CD14-positive monocyte (primary cell): ENCODE measurements around the gene DDX46. TPM values are rescaled to one million over a fixed set of nuclear protein-coding genes. Genes with fewer than 3 reads are reported as not detected.
A peak's percentile ranks its signal among the peaks of the same experiment; 100 is the strongest.

Experiments
- DNase-seq, 3 donors: peaks; one replicate each; pipeline ENCODE4 v3.0.0-alpha.2; 2011 to 2022
- H2AFZ ChIP-seq: 2 replicates; pipeline ENCODE4 v1.6.0; 2012; ENCODE audit warnings: mild to moderate bottlenecking, low read depth, low read length, inconsistent platforms; ENCODE audit not compliant: insufficient read depth, poor library complexity, severe bottlenecking
- H3K27ac ChIP-seq, 2 donors: 1 replicate in 1 of 2; 2 replicates in 1 of 2; pipeline ENCODE4 v1.5.1; 2012 to 2013; ENCODE audit warnings: low read length in 2 of 2, control low read depth in 1 of 2, inconsistent platforms in 1 of 2, low read depth in 1 of 2, mild to moderate bottlenecking in 1 of 2
- H3K27me3 ChIP-seq, 2 donors: one replicate each; pipeline versions ENCODE4 v1.6.0 to v1.6.1; 2011 to 2013; ENCODE audit warnings: low read length in 2 of 2; ENCODE audit not compliant: control insufficient read depth in 2 of 2, insufficient read depth in 2 of 2
- H3K36me3 ChIP-seq, 2 donors: replicated peaks in 1 of 2; 1 replicate in 1 of 2; 2 replicates in 1 of 2; pipeline versions ENCODE4 v1.5.1 to v1.6.1; 2012 to 2013; ENCODE audit warnings: low read length in 2 of 2, control low read depth in 1 of 2, inconsistent platforms in 1 of 2, mild to moderate bottlenecking in 1 of 2; ENCODE audit not compliant: insufficient read depth in 2 of 2, control insufficient read depth in 1 of 2
- H3K4me1 ChIP-seq, 2 donors: 1 replicate in 1 of 2; 2 replicates in 1 of 2; pipeline versions ENCODE4 v1.5.1 to v1.6.1; 2012 to 2013; ENCODE audit warnings: low read length in 2 of 2, control low read depth in 1 of 2, inconsistent platforms in 1 of 2, mild to moderate bottlenecking in 1 of 2, moderate library complexity in 1 of 2; ENCODE audit not compliant: insufficient read depth in 2 of 2, control insufficient read depth in 1 of 2
- H3K4me2 ChIP-seq: replicated peaks from 2 replicates; pipeline ENCODE3; 2012; ENCODE audit warnings: low read length, moderate library complexity, mild to moderate bottlenecking; ENCODE audit not compliant: poor library complexity, severe bottlenecking; ENCODE audit errors: extremely low read depth
- H3K4me3 ChIP-seq, 3 experiments: fragments of 200-600 bp in 1 of 3; sonication (generic) in 1 of 3; replicated peaks in 1 of 3; 1 replicate in 2 of 3; 2 replicates in 1 of 3; pipeline ENCODE4 v1.5.1; 2011 to 2013; ENCODE audit warnings: low read length in 3 of 3, mild to moderate bottlenecking in 3 of 3, control low read depth in 2 of 3, low read depth in 2 of 3, inconsistent platforms in 1 of 3, moderate library complexity in 1 of 3
- H3K79me2 ChIP-seq: 2 replicates; pipeline ENCODE4 v1.6.0; 2012; ENCODE audit warnings: mild to moderate bottlenecking, control low read depth, inconsistent platforms, low read length, moderate library complexity; ENCODE audit not compliant: insufficient read depth
- H3K9ac ChIP-seq: 2 replicates; pipeline ENCODE4 v1.6.0; 2017; ENCODE audit warnings: low read length, mild to moderate bottlenecking; ENCODE audit not compliant: insufficient read depth, poor library complexity, severe bottlenecking
- H3K9me3 ChIP-seq, 2 donors: replicated peaks in 1 of 2; 1 replicate in 1 of 2; 2 replicates in 1 of 2; pipeline versions ENCODE4 v1.5.1 to v1.6.1; 2012 to 2013; ENCODE audit warnings: low read length in 2 of 2, control low read depth in 1 of 2; ENCODE audit not compliant: control insufficient read depth in 1 of 2, insufficient read depth in 1 of 2
- H4K20me1 ChIP-seq: 2 replicates; pipeline ENCODE4 v1.6.0; 2012; ENCODE audit warnings: mild to moderate bottlenecking, low read length, control low read depth, moderate library complexity; ENCODE audit not compliant: insufficient read depth
- H3K27ac Mint-ChIP-seq, 7 donors: one replicate each; pipeline ENCODE4 v1.8.0; 2020; ENCODE audit warnings: mild to moderate bottlenecking in 7 of 7, mixed read lengths in 7 of 7, moderate library complexity in 6 of 7, inconsistent platforms in 2 of 7
- H3K27me3 Mint-ChIP-seq, 3 donors: one replicate each; pipeline ENCODE4 v1.8.0; 2021 to 2022; ENCODE audit warnings: low read depth in 3 of 3, mild to moderate bottlenecking in 3 of 3, mixed read lengths in 3 of 3, moderate library complexity in 3 of 3, inconsistent platforms in 1 of 3
- H3K36me3 Mint-ChIP-seq, 2 donors: one replicate each; pipeline ENCODE4 v1.8.0; 2020; ENCODE audit warnings: mixed read lengths in 2 of 2, inconsistent platforms in 1 of 2, mild to moderate bottlenecking in 1 of 2
- H3K4me1 Mint-ChIP-seq: one replicate; pipeline ENCODE4 v1.8.0; 2020; ENCODE audit warnings: mild to moderate bottlenecking, mixed read lengths
- H3K4me3 Mint-ChIP-seq, 2 donors: one replicate each; pipeline ENCODE4 v1.8.0; 2020; ENCODE audit warnings: mild to moderate bottlenecking in 2 of 2, mixed read lengths in 2 of 2, moderate library complexity in 1 of 2
- H3K9me3 Mint-ChIP-seq, 7 donors: one replicate each; pipeline ENCODE4 v1.8.0; 2020 to 2022; ENCODE audit warnings: mixed read lengths in 7 of 7, mild to moderate bottlenecking in 6 of 7, moderate library complexity in 6 of 7, inconsistent platforms in 2 of 7
- CTCF ChIP-seq: fragments of 200-600 bp; IDR thresholded peaks from one replicate; pipeline ENCODE4 v1.8.0; 2022; ENCODE audit warnings: antibody characterized with exemption, mild to moderate bottlenecking
- WGBS: methylation state at CpG from one replicate; pipeline ENCODE4 v1.1.5; 2013; ENCODE audit warnings: missing lambda C conversion rate; ENCODE audit not compliant: insufficient coverage; 5-methylcytosine and 5-hydroxymethylcytosine counted together
- intact Hi-C, 2 donors: fragments of 100-400 bp; cut with micrococcal nuclease; formaldehyde crosslinking; loops; one replicate each; pipeline versions ENCODE4 v1.15.0 to v1.15.1; 2023
- polyA plus RNA-seq, 3 donors: library from polyadenylated mRNA; depleted of rRNA in 1 of 3; unstranded in 2 of 3; stranded (reverse) in 1 of 3; fragments of 300-500 nt in 2 of 3; fragments of >200 nt in 1 of 3; fragmentation: Illumina TruSeq in 2 of 3; gene quantifications; 1 replicate in 2 of 3; 2 replicates in 1 of 3; pipeline ENCODE4 v1.2.3, GENCODE V29; 2012 to 2021

DDX46 gene
- polyA plus RNA-seq, 3 donors = 7.6 to 22.3 (median 11.8) TPM

GRCh38 chr5:134845335-134845851 is 86.8 kb downstream of the DDX46 start:
- no peaks in the 10 kb centered on the region for H3K27me3 ChIP-seq
- peaks cover 18 to 20% of the 10 kb centered on the region in 2 donors for H3K4me1 ChIP-seq
- H3K4me1 Mint-ChIP-seq = peaks cover 23% of the 10 kb centered on the region
- peaks cover 44% of the 10 kb centered on the region for H3K79me2 ChIP-seq
- DNase-seq = no peak
- intact Hi-C loops = loop anchor here in 1 of 2 donors (5.0 to 10.0 kb wide), 2 partner anchors 62 to 91 kb away; partner anchors contain the start of genes DDX46 and PCBD2
- H3K9me3 ChIP-seq = no peaks in the 10 kb centered on the region
- H3K27me3 Mint-ChIP-seq = no peaks in the 10 kb centered on the region
- H2AFZ ChIP-seq = peak overlapping the region; percentile 89
- peak overlapping the region; percentile 98 for H3K9ac ChIP-seq
- H3K27ac ChIP-seq = peak overlapping the region; percentile 96 to 97
- peaks cover 0 to 26% of the 10 kb centered on the region in 2 donors for H3K36me3 ChIP-seq
- H3K9me3 Mint-ChIP-seq = no peaks in the 10 kb centered on the region
- peaks cover 15% of the 10 kb centered on the region for H4K20me1 ChIP-seq
- TF ChIP-seq CTCF = no peak
- WGBS = 8% methylated on average over 8 of the region's 12 CpGs
- peak overlapping the region; percentile 88 to 95 (median 89) for H3K27ac Mint-ChIP-seq
- peaks cover 7 to 34% of the 10 kb centered on the region in 2 donors for H3K36me3 Mint-ChIP-seq
- peak overlapping the region; percentile 1 to 86 (median 84) for H3K4me3 ChIP-seq
- peak overlapping the region; percentile 88 for H3K4me2 ChIP-seq
- H3K4me3 Mint-ChIP-seq = peak overlapping the region; percentile 87 to 91

GRCh38 chr5:134845852-134846640 is 87.5 kb downstream of the DDX46 start, which contains the start of gene C5orf24:
C5orf24 (plus strand) TSS chr5:134845968; CDS start chr5:134854901, 8,933 bp downstream.
- Histone ChIP-seq H3K4me1 (peaks cover 18 to 20% of the 10 kb centered on the region in 2 donors), H3K9me3 (no peaks in the 10 kb centered on the region), H3K4me2 (peak within 1 kb of the TSS; percentile 88), H3K27me3 (no peaks in the 10 kb centered on the region), H3K4me3 (peak within 1 kb of the TSS; percentile 68 to 86 (median 84)), H3K79me2 (peaks cover 50% of the 10 kb centered on the region), H3K36me3 (peaks cover 0 to 20% of the 10 kb centered on the region in 2 donors), H3K9ac (peak within 1 kb of the TSS; percentile 98), H4K20me1 (peaks cover 19% of the 10 kb centered on the region), H3K27ac (peak within 1 kb of the TSS; percentile 96 to 97), H2AFZ (peak within 1 kb of the TSS; percentile 89)
- TF ChIP-seq CTCF = no peak
- peaks cover 9 to 37% of the 10 kb centered on the region in 2 donors for H3K36me3 Mint-ChIP-seq
- under 1% methylated on average over 78 of the region's 84 CpGs for WGBS
- peaks cover 23% of the 10 kb centered on the region for H3K4me1 Mint-ChIP-seq
- no peaks in the 10 kb centered on the region for H3K27me3 Mint-ChIP-seq
- peak within 1 kb of the TSS; percentile 87 to 91 for H3K4me3 Mint-ChIP-seq
- intact Hi-C loops = loop anchor here in 1 of 2 donors (5.0 to 10.0 kb wide), 2 partner anchors 61 to 91 kb away; partner anchors contain the start of genes DDX46 and PCBD2
- H3K9me3 Mint-ChIP-seq = no peaks in the 10 kb centered on the region
- DNase-seq = peak; percentile 97
- peak within 1 kb of the TSS; percentile 88 to 95 (median 94) for H3K27ac Mint-ChIP-seq
